SK-N-SH (cell line): ENCODE measurements around the gene LCORL. TPM values are rescaled to one million over a fixed set of nuclear protein-coding genes. Genes with fewer than 3 reads are reported as not detected.

Experiments used
- CTCF ChIA-PET: fragments of 300-600, 350-600 bp; formaldehyde crosslinking; extraction: SDS; loops from one replicate; lab custom pipeline; 2021; lab: Yijun Ruan, JAX
- POLR2A ChIA-PET: fragments of 350-600 bp; sonication (Branson Sonifier 250); formaldehyde crosslinking; extraction: SDS; loops from one replicate; lab custom pipeline; 2020; ENCODE audit warnings: antibody characterized with exemption, inconsistent platforms; lab: Yijun Ruan, JAX
- DNase-seq: peaks from one replicate; pipeline ENCODE4 v3.0.0; 2012
- H2AFZ ChIP-seq: fragments of 200-600 bp; sonication (generic); 2 replicates; pipeline ENCODE4 v1.8.1; 2016; ENCODE audit warnings: antibody characterized with exemption, mild to moderate bottlenecking, low read depth
- H3F3A ChIP-seq: fragments of 200-600 bp; sonication (generic); replicated peaks from 2 replicates; pipeline ENCODE3; 2016; ENCODE audit warnings: antibody characterized with exemption, mild to moderate bottlenecking; ENCODE audit not compliant: insufficient read depth
- H3K27ac ChIP-seq, 2 experiments: fragments of 200-500 bp in 1 of 2; fragments of 200-600 bp in 1 of 2; sonication (Bioruptor generic) in 1 of 2; sonication (generic), shearing (Covaris generic) in 1 of 2; 2 replicates each; pipeline versions ENCODE4 v1.5.1 to v1.6.1; 2014 to 2016; ENCODE audit warnings: low read depth in 2 of 2, inconsistent platforms in 1 of 2, low read length in 1 of 2, mild to moderate bottlenecking in 1 of 2, mixed read lengths in 1 of 2
- H3K27me3 ChIP-seq: fragments of 200-600 bp; sonication (generic), shearing (Covaris generic); 2 replicates; pipeline ENCODE4 v1.6.1; 2016; ENCODE audit warnings: mixed run types; ENCODE audit not compliant: insufficient read depth
- H3K36me3 ChIP-seq, 2 experiments: fragments of 200-500 bp in 1 of 2; fragments of 200-600 bp in 1 of 2; sonication (Bioruptor generic) in 1 of 2; sonication (generic) in 1 of 2; replicated peaks in 1 of 2; 2 replicates each; pipeline versions ENCODE3 to v1.5.1; 2014 to 2016; ENCODE audit warnings: low read length in 1 of 2, mild to moderate bottlenecking in 1 of 2; ENCODE audit not compliant: insufficient read depth in 2 of 2, control insufficient read depth in 1 of 2
- H3K4me1 ChIP-seq, 2 experiments: fragments of 200-500 bp in 1 of 2; fragments of 200-600 bp in 1 of 2; sonication (Bioruptor generic) in 1 of 2; sonication (generic), shearing (Covaris generic) in 1 of 2; 2 replicates each; pipeline versions ENCODE4 v1.5.1 to v1.6.1; 2014 to 2016; ENCODE audit warnings: low read depth in 1 of 2, low read length in 1 of 2, mixed run types in 1 of 2; ENCODE audit not compliant: insufficient read depth in 2 of 2, control insufficient read depth in 1 of 2
- H3K4me2 ChIP-seq: fragments of 200-600 bp; sonication (generic), shearing (Covaris generic); 2 replicates; pipeline ENCODE4 v1.6.1; 2017; ENCODE audit warnings: mixed run types
- H3K4me3 ChIP-seq, 2 experiments: fragments of 200-500 bp in 1 of 2; fragments of 200-600 bp in 1 of 2; sonication (Bioruptor generic) in 1 of 2; sonication (generic), shearing (Covaris generic) in 1 of 2; 2 replicates each; pipeline versions ENCODE4 v1.5.1 to v1.8.1; 2014 to 2016; ENCODE audit warnings: low read depth in 2 of 2, inconsistent platforms in 1 of 2, low read length in 1 of 2, mild to moderate bottlenecking in 1 of 2, mixed read lengths in 1 of 2, moderate library complexity in 1 of 2
- H3K79me2 ChIP-seq: fragments of 200-600 bp; sonication (generic); 2 replicates; pipeline ENCODE4 v1.8.1; 2017; ENCODE audit warnings: mild to moderate bottlenecking; ENCODE audit not compliant: insufficient read depth
- H3K9ac ChIP-seq: fragments of 200-600 bp; sonication (generic); 2 replicates; pipeline ENCODE4 v1.6.1; 2017; ENCODE audit warnings: mixed run types
- H3K9me2 ChIP-seq: fragments of 200-600 bp; sonication (generic); 2 replicates; pipeline ENCODE4 v1.6.1; 2017; ENCODE audit warnings: mixed run types
- H3K9me3 ChIP-seq: fragments of 200-600 bp; sonication (generic); 2 replicates; pipeline ENCODE4 v1.6.1; 2017; ENCODE audit warnings: mixed run types, mild to moderate bottlenecking, moderate library complexity
- H4K20me1 ChIP-seq: fragments of 200-600 bp; sonication (generic); 2 replicates; pipeline ENCODE4 v1.6.1; 2017; ENCODE audit warnings: mild to moderate bottlenecking, mixed run types; ENCODE audit not compliant: insufficient read depth
- CHD2 ChIP-seq: fragments of 150-350 bp; IDR thresholded peaks from 2 replicates; pipeline ENCODE4 v1.6.1; 2018; ENCODE audit warnings: low read length; ENCODE audit not compliant: partially characterized antibody
- GATA2 ChIP-seq: sonication (generic); formaldehyde crosslinking; IDR thresholded peaks from 2 replicates; pipeline ENCODE4 v1.5.0; 2020; ENCODE audit warnings: mild to moderate bottlenecking, missing genetic modification reagents
- MEF2A ChIP-seq: IDR thresholded peaks from 2 replicates; pipeline ENCODE4 v1.4.0; 2012; ENCODE audit warnings: low read depth, borderline replicate concordance
- POLR2AphosphoS5 ChIP-seq: IDR thresholded peaks from 2 replicates; pipeline ENCODE4 v1.6.1; 2012; ENCODE audit warnings: low read depth, low read length
- RAD21 ChIP-seq: IDR thresholded peaks from 2 replicates; pipeline ENCODE4 v1.6.1; 2012; ENCODE audit warnings: mild to moderate bottlenecking, low read length
- RCOR1 ChIP-seq: fragments of 150-350 bp; IDR thresholded peaks from 2 replicates; pipeline ENCODE4 v1.6.1; 2017; ENCODE audit warnings: antibody characterized with exemption, low read length
- RFX5 ChIP-seq: IDR thresholded peaks from 2 replicates; pipeline ENCODE4 v1.6.1; 2012; ENCODE audit warnings: mild to moderate bottlenecking, improper control_type of control experiment, low read length
- SIN3A ChIP-seq: IDR thresholded peaks from 2 replicates; pipeline ENCODE4 v1.6.1; 2012; ENCODE audit warnings: low read depth, mild to moderate bottlenecking, low read length, moderate library complexity, borderline replicate concordance
- SMC3 ChIP-seq: IDR thresholded peaks from 2 replicates; pipeline ENCODE4 v1.6.1; 2012; ENCODE audit warnings: low read depth, low read length, improper control_type of control experiment
- TAF1 ChIP-seq: IDR thresholded peaks from 2 replicates; pipeline ENCODE4 v1.6.1; 2012; ENCODE audit warnings: low read depth, mild to moderate bottlenecking, low read length, moderate library complexity, borderline replicate concordance
- WGBS: methylation state at CpG from one replicate; pipeline ENCODE4 v1.1.6; 2017; ENCODE audit warnings: low lambda C conversion rate; 5-methylcytosine and 5-hydroxymethylcytosine counted together
- polyA plus RNA-seq, 3 experiments: library from polyadenylated mRNA; depleted of rRNA; stranded (reverse); fragments of >200 nt; gene quantifications; 2 replicates each; pipeline ENCODE4 v1.2.3, GENCODE V29; 2012
- TF ChIP-seq, protein P1 (sequence below): fragments of 150-350 bp; IDR thresholded peaks from 2 replicates; pipeline ENCODE4 v1.6.1; 2017; ENCODE audit warnings: antibody characterized with exemption, low read length, low read depth, borderline replicate concordance
- TF ChIP-seq, protein P2 (sequence below): IDR thresholded peaks from 2 replicates; pipeline ENCODE4 v1.4.0; 2012; ENCODE audit warnings: low read depth, borderline replicate concordance
- TF ChIP-seq, protein P3 (sequence below): IDR thresholded peaks from 2 replicates; pipeline ENCODE4; 2012
- TF ChIP-seq, protein P4 (sequence below): IDR thresholded peaks from 2 replicates; pipeline ENCODE4 v1.4.0; 2012; ENCODE audit warnings: low read depth, borderline replicate concordance
- TF ChIP-seq, protein P5 (sequence below): fragments of 200-600 bp; sonication (generic); IDR thresholded peaks from 2 replicates; pipeline ENCODE4 v1.6.1; 2017; ENCODE audit warnings: antibody characterized with exemption, mild to moderate bottlenecking, moderate library complexity
- TF ChIP-seq, protein P6 (sequence below): IDR thresholded peaks from 2 replicates; pipeline ENCODE4 v1.6.1; 2012; ENCODE audit warnings: mild to moderate bottlenecking, low read depth, low read length, moderate library complexity

Gene LCORL
- polyA plus RNA-seq, 1 of the 3 experiments (the other 2 are of a cell fraction), result 1.9 TPM

DNA sequence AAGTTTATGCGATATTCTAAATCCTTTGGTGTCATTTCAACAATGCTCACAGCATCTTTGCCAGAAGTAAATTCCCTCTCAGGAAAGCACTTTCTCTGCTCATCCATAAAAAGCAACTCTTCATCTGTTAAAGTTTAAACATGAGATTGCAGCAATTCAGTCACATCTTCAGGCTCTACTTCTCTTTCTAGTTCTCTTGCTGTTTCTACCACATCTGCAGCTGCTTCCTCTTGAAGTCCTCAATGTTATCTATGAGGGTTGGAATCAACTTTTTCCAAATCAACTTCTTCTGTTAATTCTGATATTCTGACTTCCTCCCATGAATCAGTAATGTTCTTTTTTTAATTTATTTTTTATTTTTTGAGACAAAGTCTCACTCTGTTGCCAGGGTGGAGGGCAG lies 100.9 kb downstream of the LCORL start:
- no peak for DNase-seq
- Histone ChIP-seq H3K4me2 (no peak overlapping the region), H3K79me2 (peaks cover 4% of the 10 kb centered on the region; the same call in 1 of the 2 replicates), H3K4me1 (no peaks in the 10 kb centered on the region), H4K20me1 (no peaks in the 10 kb centered on the region), H3K4me3 (no peak overlapping the region), H3K9me2 (no peaks in the 10 kb centered on the region), H3K9me3 (no peaks in the 10 kb centered on the region), H3K36me3 (peaks cover 0 to 4% of the 10 kb centered on the region in 2 experiments), H3K27ac (no peak overlapping the region), H2AFZ (no peak overlapping the region), H3K27me3 (no peaks in the 10 kb centered on the region), H3F3A (no peaks in the 10 kb centered on the region), H3K9ac (no peak overlapping the region)
- CTCF ChIA-PET, result no interaction called here
- 100% methylated on average over 1 of the region's 1 CpG for WGBS
- TF ChIP-seq, protein P1, sequence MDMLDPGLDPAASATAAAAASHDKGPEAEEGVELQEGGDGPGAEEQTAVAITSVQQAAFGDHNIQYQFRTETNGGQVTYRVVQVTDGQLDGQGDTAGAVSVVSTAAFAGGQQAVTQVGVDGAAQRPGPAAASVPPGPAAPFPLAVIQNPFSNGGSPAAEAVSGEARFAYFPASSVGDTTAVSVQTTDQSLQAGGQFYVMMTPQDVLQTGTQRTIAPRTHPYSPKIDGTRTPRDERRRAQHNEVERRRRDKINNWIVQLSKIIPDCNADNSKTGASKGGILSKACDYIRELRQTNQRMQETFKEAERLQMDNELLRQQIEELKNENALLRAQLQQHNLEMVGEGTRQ, result no peak
- TF ChIP-seq, protein P2, sequence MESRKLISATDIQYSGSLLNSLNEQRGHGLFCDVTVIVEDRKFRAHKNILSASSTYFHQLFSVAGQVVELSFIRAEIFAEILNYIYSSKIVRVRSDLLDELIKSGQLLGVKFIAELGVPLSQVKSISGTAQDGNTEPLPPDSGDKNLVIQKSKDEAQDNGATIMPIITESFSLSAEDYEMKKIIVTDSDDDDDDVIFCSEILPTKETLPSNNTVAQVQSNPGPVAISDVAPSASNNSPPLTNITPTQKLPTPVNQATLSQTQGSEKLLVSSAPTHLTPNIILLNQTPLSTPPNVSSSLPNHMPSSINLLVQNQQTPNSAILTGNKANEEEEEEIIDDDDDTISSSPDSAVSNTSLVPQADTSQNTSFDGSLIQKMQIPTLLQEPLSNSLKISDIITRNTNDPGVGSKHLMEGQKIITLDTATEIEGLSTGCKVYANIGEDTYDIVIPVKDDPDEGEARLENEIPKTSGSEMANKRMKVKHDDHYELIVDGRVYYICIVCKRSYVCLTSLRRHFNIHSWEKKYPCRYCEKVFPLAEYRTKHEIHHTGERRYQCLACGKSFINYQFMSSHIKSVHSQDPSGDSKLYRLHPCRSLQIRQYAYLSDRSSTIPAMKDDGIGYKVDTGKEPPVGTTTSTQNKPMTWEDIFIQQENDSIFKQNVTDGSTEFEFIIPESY, result no peak
- TF ChIP-seq, protein P3, sequence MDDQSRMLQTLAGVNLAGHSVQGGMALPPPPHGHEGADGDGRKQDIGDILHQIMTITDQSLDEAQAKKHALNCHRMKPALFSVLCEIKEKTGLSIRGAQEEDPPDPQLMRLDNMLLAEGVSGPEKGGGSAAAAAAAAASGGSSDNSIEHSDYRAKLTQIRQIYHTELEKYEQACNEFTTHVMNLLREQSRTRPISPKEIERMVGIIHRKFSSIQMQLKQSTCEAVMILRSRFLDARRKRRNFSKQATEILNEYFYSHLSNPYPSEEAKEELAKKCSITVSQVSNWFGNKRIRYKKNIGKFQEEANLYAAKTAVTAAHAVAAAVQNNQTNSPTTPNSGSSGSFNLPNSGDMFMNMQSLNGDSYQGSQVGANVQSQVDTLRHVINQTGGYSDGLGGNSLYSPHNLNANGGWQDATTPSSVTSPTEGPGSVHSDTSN, result no peak
- TF ChIP-seq MEF2A (no peak), SIN3A (no peak), POLR2AphosphoS5 (no peak), RFX5 (no peak), CHD2 (no peak), SMC3 (no peak), RAD21 (no peak), GATA2 (CRISPR knock-in tag) (no peak), RCOR1 (no peak), TAF1 (no peak)
- TF ChIP-seq, protein P4, sequence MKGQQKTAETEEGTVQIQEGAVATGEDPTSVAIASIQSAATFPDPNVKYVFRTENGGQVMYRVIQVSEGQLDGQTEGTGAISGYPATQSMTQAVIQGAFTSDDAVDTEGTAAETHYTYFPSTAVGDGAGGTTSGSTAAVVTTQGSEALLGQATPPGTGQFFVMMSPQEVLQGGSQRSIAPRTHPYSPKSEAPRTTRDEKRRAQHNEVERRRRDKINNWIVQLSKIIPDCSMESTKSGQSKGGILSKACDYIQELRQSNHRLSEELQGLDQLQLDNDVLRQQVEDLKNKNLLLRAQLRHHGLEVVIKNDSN, result no peak
- TF ChIP-seq, protein P5, sequence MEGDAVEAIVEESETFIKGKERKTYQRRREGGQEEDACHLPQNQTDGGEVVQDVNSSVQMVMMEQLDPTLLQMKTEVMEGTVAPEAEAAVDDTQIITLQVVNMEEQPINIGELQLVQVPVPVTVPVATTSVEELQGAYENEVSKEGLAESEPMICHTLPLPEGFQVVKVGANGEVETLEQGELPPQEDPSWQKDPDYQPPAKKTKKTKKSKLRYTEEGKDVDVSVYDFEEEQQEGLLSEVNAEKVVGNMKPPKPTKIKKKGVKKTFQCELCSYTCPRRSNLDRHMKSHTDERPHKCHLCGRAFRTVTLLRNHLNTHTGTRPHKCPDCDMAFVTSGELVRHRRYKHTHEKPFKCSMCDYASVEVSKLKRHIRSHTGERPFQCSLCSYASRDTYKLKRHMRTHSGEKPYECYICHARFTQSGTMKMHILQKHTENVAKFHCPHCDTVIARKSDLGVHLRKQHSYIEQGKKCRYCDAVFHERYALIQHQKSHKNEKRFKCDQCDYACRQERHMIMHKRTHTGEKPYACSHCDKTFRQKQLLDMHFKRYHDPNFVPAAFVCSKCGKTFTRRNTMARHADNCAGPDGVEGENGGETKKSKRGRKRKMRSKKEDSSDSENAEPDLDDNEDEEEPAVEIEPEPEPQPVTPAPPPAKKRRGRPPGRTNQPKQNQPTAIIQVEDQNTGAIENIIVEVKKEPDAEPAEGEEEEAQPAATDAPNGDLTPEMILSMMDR, result no peak
- TF ChIP-seq, protein P6, sequence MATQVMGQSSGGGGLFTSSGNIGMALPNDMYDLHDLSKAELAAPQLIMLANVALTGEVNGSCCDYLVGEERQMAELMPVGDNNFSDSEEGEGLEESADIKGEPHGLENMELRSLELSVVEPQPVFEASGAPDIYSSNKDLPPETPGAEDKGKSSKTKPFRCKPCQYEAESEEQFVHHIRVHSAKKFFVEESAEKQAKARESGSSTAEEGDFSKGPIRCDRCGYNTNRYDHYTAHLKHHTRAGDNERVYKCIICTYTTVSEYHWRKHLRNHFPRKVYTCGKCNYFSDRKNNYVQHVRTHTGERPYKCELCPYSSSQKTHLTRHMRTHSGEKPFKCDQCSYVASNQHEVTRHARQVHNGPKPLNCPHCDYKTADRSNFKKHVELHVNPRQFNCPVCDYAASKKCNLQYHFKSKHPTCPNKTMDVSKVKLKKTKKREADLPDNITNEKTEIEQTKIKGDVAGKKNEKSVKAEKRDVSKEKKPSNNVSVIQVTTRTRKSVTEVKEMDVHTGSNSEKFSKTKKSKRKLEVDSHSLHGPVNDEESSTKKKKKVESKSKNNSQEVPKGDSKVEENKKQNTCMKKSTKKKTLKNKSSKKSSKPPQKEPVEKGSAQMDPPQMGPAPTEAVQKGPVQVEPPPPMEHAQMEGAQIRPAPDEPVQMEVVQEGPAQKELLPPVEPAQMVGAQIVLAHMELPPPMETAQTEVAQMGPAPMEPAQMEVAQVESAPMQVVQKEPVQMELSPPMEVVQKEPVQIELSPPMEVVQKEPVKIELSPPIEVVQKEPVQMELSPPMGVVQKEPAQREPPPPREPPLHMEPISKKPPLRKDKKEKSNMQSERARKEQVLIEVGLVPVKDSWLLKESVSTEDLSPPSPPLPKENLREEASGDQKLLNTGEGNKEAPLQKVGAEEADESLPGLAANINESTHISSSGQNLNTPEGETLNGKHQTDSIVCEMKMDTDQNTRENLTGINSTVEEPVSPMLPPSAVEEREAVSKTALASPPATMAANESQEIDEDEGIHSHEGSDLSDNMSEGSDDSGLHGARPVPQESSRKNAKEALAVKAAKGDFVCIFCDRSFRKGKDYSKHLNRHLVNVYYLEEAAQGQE, result no peak
- POLR2A ChIA-PET, result no interaction called here
